KOPT-K1 (cell line): ENCODE results near the gene APOL2.
"Not testable (repeated sequence)": the region's sequence is repeated elsewhere in the genome, so short reads cannot be mapped to it uniquely, and the experiment has no call there.

Source experiments
- H3K27ac ChIP-seq: fragments of 200-600 bp; sonication (generic); 2 replicates; pipeline ENCODE4 v1.5.1; 2016; ENCODE audit warnings: antibody characterized with exemption, mild to moderate bottlenecking, low read depth, low read length; ENCODE audit not compliant: poor library complexity, severe bottlenecking
- H3K36me3 ChIP-seq: fragments of 200-600 bp; sonication (generic); 2 replicates; pipeline ENCODE4 v1.5.1; 2017; ENCODE audit warnings: antibody characterized with exemption, mild to moderate bottlenecking, low read length, moderate library complexity; ENCODE audit not compliant: insufficient read depth
- H3K9me3 ChIP-seq: fragments of 200-600 bp; sonication (generic); 2 replicates; pipeline ENCODE4 v1.5.1; 2017; ENCODE audit warnings: antibody characterized with exemption, low read length, mild to moderate bottlenecking; ENCODE audit not compliant: insufficient read depth, poor library complexity, severe bottlenecking

Gene APOL2

DNA sequence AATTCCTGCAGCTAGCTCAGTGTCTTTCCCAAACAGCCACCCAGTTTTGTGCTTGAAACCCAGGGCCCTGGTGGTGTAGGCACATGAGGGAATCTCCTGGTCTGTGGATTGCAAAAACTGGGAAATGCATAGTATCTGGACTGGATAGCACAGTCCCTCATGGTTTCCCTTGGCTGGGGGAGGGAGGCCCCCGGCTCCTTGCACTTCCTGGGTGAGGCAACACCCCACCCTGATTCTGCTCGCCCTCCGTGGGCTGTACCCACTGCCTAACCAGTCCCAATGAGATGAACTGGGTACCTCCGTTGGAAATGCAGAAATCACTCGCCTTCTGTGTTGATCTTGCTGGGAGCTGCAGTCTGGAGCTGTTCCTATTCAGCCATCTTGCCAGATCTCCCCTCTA lies 32.6 kb upstream of the APOL2 start:
- not testable (repeated sequence) for H3K36me3 ChIP-seq, H3K27ac ChIP-seq, H3K9me3 ChIP-seq

DNA sequence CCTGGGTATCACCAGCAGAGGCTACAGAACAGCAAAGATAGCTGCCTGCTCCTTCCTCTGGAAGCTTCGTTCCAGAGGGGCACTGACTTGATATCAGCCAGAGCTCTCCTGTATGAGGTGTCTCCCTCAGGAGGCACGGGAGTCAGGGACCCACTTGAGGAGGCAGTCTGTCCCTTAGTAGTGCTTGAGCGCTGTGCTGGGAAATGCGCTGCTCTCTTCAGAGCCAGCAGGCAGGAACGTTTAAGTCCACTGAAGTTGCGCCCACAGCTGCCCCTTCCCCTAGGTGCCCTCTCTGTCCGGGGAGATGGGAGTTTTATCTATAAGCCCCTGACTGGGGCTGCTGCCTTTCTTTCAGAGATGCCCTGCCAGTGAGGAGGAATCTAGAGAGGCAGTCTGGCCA lies 31.9 kb upstream of the APOL2 start:
- H3K36me3 ChIP-seq: peaks cover 14% of the 10 kb centered on the region; the same call in 1 of the 2 replicates
- H3K9me3 ChIP-seq, H3K27ac ChIP-seq: not testable (repeated sequence)

DNA sequence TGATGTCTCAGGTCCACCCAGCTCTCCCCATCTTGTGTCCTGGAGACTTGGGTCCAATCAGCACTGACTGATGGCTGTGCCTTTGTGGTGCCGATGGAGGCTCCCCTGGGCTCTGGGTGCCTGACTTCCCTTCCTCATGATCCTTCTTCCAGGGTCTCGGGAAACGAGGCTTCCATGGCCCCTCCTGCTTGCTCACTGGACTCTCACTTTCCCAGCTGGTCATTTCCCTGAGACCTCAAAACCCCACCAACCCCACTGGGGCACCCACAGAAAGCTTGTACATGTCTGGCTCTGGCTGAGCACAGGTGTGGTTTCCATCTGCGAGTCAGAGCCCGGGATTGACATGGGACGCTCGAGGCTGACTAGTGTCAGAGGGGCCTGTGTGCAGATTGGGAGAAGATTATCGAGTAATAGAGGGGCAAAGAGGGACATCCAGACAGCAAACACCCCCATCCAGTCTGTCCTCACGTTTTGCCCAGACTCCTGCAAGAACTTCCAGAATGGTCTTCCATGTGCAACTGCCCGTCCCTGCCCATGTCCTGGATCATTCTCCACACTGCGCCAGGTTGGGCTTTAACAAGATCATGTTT lies 28.7 kb upstream of the APOL2 start:
- H3K27ac ChIP-seq: no peak overlapping the region
- no peaks in the 10 kb centered on the region for H3K9me3 ChIP-seq
- H3K36me3 ChIP-seq: peaks cover 29% of the 10 kb centered on the region

DNA sequence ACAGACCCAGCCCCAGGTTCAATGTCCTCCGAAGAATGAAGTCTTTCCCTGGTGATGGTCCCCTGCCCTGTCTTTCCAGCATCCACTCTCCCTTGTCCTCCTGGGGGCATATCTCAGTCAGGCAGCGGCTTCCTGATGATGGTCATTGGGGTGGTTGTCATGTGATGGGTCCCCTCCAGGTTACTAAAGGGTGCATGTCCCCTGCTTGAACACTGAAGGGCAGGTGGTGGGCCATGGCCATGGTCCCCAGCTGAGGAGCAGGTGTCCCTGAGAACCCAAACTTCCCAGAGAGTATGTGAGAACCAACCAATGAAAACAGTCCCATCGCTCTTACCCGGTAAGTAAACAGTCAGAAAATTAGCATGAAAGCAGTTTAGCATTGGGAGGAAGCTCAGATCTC lies 27.7 kb upstream of the APOL2 start:
- Histone ChIP-seq H3K27ac (no peak overlapping the region), H3K9me3 (no peaks in the 10 kb centered on the region), H3K36me3 (peaks cover 36% of the 10 kb centered on the region)

DNA sequence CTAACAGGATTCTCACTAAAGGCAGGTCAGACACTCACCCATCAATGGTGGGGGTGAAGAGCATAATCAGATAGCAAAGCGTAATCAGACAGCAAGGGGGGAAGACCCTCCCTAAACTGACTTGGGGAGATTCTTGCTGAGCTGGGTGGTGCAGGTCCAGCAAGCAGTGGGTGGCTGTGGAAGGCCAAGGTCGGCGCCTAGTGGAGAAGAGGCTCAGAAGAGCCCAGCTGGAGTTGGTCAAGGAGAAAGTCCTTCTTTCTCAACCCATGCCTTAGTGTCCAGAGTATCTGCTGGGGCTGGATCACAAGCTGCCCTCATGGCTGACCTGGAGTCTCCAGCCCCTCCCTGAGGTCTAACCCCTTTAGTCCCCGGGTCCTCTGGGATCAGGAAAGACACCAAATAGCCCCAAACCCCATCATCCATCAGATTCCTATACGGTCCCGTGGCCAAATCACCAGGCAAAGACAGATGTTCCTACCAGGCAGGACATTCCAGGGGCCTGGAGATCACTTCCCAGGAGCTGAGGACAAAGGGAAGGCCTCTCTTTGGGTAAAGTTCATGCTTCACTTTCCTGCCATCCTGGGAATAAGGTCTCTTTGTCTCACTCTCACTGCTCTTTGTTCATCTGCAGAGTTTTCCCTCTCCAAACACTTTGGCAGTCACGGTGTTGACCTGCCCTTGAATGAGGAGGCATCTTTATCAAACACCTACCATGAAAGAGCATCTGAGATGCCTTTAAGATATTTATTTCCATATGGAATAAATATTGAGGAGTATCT lies 24.7 kb upstream of the APOL2 start:
- H3K27ac ChIP-seq, H3K9me3 ChIP-seq: not testable (repeated sequence)
- H3K36me3 ChIP-seq: peaks cover 58% of the 10 kb centered on the region

DNA sequence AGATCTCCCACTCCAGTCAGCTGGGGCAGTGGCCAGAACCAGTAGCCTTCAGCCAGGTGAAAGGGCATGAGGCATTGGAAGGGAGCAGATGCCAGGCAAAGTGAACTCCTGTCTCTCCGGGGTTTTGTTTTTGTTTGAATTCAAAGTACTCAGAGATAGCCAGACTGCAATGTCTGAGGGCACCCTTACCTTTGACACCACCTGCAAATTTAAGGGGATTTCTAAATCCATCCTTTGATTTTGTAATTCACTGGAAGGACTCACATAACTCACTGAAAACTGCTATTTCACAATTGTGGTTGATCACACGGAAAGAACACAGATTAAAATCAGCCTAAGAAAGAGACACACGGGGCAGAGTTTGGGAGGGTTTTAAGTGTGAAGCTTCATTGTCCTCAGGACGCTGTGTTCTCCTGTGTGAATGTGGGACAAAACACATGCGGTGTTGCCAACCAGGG lies 23.9 kb upstream of the APOL2 start:
- not testable (repeated sequence) for H3K27ac ChIP-seq, H3K9me3 ChIP-seq
- peaks cover 61% of the 10 kb centered on the region for H3K36me3 ChIP-seq

DNA sequence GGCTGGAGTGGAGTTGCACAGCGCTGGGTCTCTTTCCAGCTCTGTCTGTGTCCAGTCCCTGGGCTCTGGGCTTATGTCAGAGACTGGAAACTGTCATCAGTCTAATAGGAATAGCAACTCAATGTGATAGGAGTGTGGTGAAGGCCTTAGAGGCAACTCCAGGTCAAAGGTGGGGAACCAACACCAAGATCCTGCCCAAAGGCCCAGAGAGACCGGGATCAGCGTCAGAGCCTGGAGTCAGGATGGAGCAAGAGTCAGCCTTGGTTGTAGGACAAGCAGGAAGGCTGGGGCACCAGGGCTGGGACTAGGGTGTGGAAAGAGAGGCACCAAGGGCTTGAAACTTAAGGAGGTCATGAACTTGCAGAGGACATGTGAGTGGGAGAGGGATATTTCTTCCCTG lies 23.0 kb upstream of the APOL2 start:
- H3K9me3 ChIP-seq, H3K27ac ChIP-seq: not testable (repeated sequence)
- peaks cover 64% of the 10 kb centered on the region for H3K36me3 ChIP-seq

DNA sequence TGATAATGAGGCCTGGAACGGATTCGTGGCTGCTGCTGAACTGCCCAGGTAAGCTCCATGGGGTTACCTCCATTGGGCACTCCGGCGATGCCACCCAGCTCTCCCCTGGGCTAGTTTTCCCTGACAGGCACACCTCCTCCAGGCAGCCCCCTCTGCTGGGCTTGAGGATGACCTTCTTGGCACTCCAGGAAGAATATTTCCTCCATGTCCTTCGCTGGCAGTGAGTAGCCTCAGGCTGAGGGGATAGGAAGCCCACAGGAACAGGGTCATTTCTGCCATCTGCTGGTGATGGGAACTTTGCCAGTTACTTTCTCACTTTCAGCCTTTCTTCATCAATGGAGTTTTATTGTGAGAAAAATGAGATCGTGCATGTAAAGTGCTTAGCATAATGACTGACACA lies 22.3 kb upstream of the APOL2 start:
- H3K36me3 ChIP-seq: peaks cover 58% of the 10 kb centered on the region
- not testable (repeated sequence) for H3K9me3 ChIP-seq, H3K27ac ChIP-seq

DNA sequence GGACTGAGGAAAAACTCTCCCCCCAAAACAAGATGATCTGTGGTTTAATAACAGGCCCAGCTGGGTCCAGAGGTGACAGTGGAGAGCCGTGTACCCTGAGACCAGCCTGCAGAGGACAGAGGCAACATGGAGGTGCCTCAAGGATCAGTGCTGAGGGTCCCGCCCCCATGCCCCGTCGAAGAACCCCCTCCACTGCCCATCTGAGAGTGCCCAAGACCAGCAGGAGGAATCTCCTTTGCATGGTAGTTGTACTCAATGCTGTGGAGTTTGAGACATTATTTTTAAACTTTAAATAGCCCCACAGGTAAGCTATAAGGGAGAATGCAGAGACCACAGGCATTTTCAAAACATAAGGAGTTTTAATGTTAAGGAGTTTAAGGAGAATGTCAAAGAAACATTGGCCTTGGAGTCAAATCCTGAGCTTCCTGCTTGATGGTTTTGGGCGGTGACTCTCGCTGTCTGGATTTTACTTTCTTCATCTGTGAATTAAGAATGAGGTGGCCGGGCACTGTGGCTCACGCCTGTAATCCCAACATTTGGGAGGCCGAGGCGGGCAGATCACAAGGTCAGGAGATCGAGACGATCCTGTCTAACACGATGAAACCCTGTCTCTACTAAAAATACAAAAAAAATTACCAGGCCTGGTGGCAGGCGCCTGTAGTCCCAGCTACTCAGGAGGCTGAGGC lies 20.4 kb upstream of the APOL2 start:
- H3K36me3 ChIP-seq: peaks cover 42% of the 10 kb centered on the region
- H3K27ac ChIP-seq: no peak overlapping the region
- H3K9me3 ChIP-seq: no peaks in the 10 kb centered on the region

DNA sequence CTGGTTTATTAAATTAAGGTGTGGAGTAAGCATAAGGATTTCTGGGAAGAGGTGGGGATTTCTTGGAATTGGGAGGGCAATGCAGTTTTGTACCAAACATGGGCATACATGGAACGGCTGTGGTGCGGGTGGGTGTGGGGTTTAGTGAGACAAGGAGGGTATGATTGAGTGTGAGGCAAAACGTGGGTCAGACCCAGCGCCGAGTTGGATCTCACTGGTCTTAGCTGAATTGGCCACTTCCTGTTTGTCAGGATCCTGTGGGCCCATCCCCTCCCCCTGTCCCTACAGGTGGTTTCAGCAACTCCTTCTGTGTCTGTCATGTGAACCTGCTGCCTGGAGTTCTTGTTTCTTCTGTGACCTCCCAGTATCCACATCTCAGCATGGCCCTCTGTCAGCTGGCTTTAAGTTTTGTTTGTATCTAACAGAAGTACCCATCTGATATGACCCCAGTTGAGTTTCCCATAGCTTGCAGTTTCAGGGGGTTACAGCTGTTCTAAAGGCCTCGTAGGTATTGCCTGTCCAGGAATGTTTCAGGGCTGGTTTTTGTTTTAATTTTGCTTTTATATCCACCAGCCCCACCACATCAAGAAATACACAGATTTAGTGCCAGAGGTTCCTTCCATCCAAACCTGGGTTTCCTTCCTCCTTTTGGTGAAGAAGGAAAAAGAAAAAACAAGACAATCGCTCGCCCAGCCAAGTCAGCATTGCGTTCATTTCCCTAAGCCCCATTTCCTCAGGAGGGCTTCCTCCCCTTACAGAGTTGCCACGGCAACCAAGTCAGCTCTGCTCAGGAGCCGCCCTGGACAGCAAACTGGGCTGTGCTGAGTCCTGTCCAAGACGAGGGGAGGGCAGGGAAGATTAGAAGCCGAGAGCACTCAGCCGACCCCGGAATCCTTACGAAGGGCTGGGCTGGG lies 19.6 kb upstream of the APOL2 start:
- peak overlapping the region; percentile 11 for H3K27ac ChIP-seq
- no peaks in the 10 kb centered on the region for H3K9me3 ChIP-seq
- H3K36me3 ChIP-seq: peaks cover 42% of the 10 kb centered on the region

DNA sequence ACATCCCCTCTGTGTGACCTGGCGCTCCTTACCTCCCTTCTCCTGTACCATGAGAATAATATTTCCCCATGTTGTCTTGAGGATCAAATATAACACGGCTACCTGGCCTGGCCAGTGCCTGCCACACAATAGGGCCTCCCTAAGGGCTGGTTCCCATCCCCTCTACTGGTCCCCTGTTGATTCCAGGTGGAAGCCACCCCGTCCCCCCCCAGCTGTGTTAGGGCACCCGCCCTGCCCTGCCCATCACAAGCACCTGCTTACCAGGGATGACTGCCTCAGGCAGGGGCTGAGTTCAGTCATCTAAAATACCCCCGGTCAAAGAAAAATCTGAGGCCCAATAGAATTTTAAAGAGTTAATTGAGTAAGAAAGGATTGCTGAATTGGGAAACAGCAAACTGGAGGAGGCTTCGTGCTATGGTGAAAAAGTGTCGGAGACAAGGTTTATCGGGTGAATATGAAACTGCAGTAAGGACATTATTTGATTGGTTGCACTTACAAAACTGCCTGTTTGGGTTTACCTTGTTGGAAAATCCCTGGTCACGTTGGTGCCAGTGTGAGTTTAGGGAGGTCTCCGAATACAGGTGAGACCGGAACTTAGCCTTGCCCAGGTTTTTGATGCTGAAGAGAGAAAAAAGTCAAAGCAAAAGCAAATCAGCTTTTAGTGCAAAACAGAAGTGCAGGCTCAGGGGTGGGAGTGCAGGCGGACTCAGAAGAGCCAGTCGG lies 18.8 kb upstream of the APOL2 start:
- peak overlapping the region; percentile 11 for H3K27ac ChIP-seq
- no peaks in the 10 kb centered on the region for H3K9me3 ChIP-seq
- peaks cover 42% of the 10 kb centered on the region for H3K36me3 ChIP-seq

DNA sequence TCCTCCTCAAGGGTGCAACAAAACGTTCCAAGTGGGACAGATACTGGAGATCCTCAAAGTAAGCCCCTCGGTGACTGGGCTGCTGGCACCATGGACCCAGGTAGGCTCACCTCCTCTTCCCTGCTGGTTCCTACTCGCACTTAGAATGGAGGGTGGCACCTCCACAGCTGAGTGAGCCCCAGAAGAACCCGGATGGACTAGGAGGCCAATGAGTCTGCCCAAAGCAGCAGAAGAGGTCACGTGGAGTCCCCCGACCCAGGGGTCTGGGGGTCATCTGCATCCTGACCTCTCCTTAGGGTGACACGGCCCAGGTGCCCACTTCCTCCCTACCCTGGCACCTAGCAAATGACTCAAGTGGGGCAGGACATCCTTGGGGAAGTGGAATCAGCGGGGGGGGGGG lies 18.0 kb upstream of the APOL2 start:
- no peak overlapping the region for H3K27ac ChIP-seq
- H3K36me3 ChIP-seq: peaks cover 37% of the 10 kb centered on the region
- no peaks in the 10 kb centered on the region for H3K9me3 ChIP-seq

DNA sequence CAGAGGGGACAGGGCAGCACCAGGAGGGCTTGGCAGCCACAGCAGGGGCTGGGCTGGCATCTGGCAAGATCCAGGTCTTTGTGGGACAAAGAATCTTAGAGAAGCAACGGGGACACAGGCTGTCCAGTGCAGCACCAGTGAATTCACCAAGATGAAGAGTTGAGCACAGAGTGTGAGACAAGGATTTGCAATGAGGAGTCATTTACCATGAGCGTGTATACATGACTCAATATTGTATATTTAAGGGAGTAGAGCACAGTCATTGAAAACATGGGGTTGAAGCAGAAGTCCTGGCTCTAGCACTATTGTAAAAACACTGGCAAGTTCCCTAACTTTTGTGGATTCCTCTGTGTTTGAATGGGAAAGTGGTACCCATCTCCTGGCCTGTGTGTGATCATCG lies 17.2 kb upstream of the APOL2 start:
- H3K36me3 ChIP-seq: peaks cover 29% of the 10 kb centered on the region
- no peak overlapping the region for H3K27ac ChIP-seq
- H3K9me3 ChIP-seq: no peaks in the 10 kb centered on the region

DNA sequence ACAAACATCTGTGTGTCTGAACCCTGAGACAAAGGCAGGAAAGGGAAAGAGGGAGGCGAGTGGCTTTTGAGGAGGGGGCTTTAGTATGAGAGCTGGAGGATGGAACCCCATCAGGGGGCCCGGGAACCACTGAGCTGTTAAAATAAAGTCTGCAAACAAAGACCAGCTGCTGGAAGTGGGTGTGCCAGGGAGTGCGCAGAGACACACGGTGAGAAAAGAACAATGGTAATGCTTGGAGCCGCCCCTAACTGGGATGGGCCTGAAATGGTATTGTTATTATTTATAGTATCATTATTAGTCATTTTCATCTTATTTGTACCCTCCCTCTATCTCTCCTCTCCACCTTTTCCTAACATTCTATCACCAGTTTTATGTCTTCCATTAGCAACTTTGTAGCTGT lies 16.2 kb upstream of the APOL2 start:
- H3K27ac ChIP-seq, H3K9me3 ChIP-seq: not testable (repeated sequence)
- H3K36me3 ChIP-seq: peaks cover 20% of the 10 kb centered on the region
